ENCODE measurements around the gene TM7SF3.

The TM7SF3 gene

GRCh38 chr12:26978801-26979200, 35.4 kb downstream of the TM7SF3 start:
- H3K36me3 ChIP-seq = peaks cover 2% of the 10 kb centered on the region; the same call in 1 of the 2 replicates
- no peaks in the 10 kb centered on the region for H3K9me3 ChIP-seq
- TF ChIP-seq CTCF (IDR thresholded peaks at IDR 0.05; ENCODE audit: low read depth, low read length) = no peak
- DNase-seq = no peak
- no peaks in the 10 kb centered on the region for H3K4me1 ChIP-seq
- H3K27me3 ChIP-seq = no peaks in the 10 kb centered on the region
- no peak overlapping the region for H3K4me3 ChIP-seq (ENCODE audit: low read depth, low read length)

DNA sequence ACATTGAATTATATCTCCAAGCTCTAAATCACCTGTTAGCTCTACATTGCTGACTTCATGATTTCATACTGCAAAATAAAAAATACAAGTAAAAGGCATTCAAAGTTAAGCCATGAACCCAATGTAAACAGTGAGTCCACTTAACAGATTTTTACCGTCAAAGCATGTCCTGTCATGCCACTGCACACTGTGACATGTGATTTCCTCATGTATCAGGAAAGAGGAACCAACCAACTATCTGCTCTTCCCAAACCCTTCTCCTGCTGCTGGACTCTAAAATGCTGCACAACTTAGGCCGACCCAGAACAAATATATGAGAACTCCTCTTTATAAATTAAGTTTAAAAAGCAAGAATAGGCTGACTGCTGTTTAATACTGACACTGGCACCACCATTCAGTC, 37.5 kb downstream of the TM7SF3 start:
- H3K36me3 ChIP-seq = peaks cover 4% of the 10 kb centered on the region
- H3K27me3 ChIP-seq = no peaks in the 10 kb centered on the region
- DNase-seq = no peak
- no peaks in the 10 kb centered on the region for H3K4me1 ChIP-seq
- no peaks in the 10 kb centered on the region; the same call in 1 of the 2 replicates for H3K9me3 ChIP-seq
- H3K4me3 ChIP-seq (ENCODE audit: low read depth, low read length) = no peak overlapping the region
- no peak for TF ChIP-seq CTCF (IDR thresholded peaks at IDR 0.05; ENCODE audit: low read depth, low read length)

GRCh38 chr12:26971963-26972362, 42.2 kb downstream of the TM7SF3 start:
- DNase-seq = no peak
- Histone ChIP-seq H3K36me3 (peaks cover 9% of the 10 kb centered on the region), H3K27me3 (no peaks in the 10 kb centered on the region), H3K4me3 (ENCODE audit: low read depth, low read length) (no peak overlapping the region), H3K4me1 (no peaks in the 10 kb centered on the region), H3K9me3 (no peaks in the 10 kb centered on the region; the same call in 1 of the 2 replicates)
- no peak for TF ChIP-seq CTCF (IDR thresholded peaks at IDR 0.05; ENCODE audit: low read depth, low read length)

DNA sequence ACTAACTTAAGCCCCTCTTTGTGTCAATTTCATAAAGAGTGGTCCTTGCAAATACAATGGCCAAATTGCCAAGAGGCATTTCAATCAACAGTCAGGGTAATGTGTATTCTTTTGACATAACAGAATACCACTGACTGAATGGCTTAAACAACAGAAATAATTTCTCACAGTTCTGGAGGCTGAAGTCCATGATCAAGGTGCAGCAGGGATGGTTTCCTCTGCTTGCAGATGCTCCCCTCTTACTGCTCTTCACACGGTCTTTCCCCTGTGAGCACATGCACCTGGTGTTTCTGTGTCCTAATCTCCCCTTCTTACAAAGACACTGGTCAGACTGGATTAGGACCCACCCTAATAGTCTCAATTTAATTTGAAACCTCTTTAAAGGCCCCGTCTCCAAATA, 44.0 kb downstream of the TM7SF3 start:
- no peak for DNase-seq
- H3K27me3 ChIP-seq = no peaks in the 10 kb centered on the region
- H3K4me1 ChIP-seq = no peaks in the 10 kb centered on the region
- H3K4me3 ChIP-seq (ENCODE audit: low read depth, low read length) = no peak overlapping the region
- TF ChIP-seq CTCF (IDR thresholded peaks at IDR 0.05; ENCODE audit: low read depth, low read length) = no peak
- peaks cover 14% of the 10 kb centered on the region for H3K36me3 ChIP-seq
- no peaks in the 10 kb centered on the region; the same call in 1 of the 2 replicates for H3K9me3 ChIP-seq

GRCh38 chr12:26966842-26967241, 47.3 kb downstream of the TM7SF3 start:
- Histone ChIP-seq H3K27me3 (no peaks in the 10 kb centered on the region; the same call in 1 of the 2 replicates), H3K4me3 (ENCODE audit: low read depth, low read length) (no peak overlapping the region), H3K9me3 (no peaks in the 10 kb centered on the region), H3K4me1 (no peaks in the 10 kb centered on the region), H3K36me3 (peaks cover 19% of the 10 kb centered on the region)
- no peak for DNase-seq
- no peak for TF ChIP-seq CTCF (IDR thresholded peaks at IDR 0.05; ENCODE audit: low read depth, low read length)

GRCh38 chr12:26963413-26963812, 50.8 kb downstream of the TM7SF3 start:
- Histone ChIP-seq H3K36me3 (peaks cover 26% of the 10 kb centered on the region), H3K9me3 (no peaks in the 10 kb centered on the region), H3K27me3 (no peaks in the 10 kb centered on the region; the same call in 1 of the 2 replicates), H3K4me3 (ENCODE audit: low read depth, low read length) (no peak overlapping the region), H3K4me1 (no peaks in the 10 kb centered on the region)
- no peak for DNase-seq
- TF ChIP-seq CTCF (IDR thresholded peaks at IDR 0.05; ENCODE audit: low read depth, low read length) = no peak
